ENCODE data around the gene GPC5.

DNA sequence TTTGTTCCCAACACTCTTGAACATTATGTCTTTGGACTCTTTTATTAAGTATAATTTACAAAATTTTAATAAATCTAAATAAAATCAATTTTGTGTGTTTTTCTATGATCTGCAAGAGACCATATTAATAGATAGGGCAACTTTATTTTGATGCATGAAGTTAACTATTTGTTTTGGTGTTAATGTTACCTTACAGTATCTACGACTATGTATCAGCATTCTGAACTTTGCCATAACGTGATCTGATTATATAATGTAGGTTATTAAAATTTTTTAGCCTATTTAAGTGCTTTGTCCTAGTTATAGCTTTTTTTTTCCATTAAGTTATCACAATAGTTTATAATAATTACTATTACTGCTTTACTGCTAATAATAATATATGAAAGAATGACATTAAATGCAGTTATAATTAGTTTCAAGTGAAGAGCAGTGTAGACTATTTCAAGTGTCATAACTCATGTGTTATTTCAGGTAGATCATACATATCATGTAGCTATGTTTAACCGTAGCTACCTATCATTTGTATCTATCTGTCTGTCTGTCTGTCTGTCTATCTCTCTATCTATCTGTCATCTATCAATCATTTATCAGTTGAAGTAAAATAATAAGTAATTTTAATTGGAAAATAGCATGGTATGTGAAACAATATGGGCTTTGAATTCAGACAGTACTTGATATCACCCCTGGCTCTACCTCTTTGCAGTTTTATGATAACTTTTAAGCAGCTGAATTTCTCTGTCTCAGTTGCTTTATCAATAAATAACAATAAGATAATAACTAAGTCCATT, 229.7 kb downstream of the GPC5 start:
- TF ChIP-seq POLR2A (IDR thresholded peaks at IDR 0.05; ENCODE audit: insufficient read depth in 1 of 2, low read depth in 2 of 2, low read length in 2 of 2): no peak
- TF ChIP-seq NFE2 (CRISPR knock-in tag; IDR thresholded peaks at IDR 0.05): no peak
- no peak for TF ChIP-seq ZNF331 (CRISPR knock-in tag; IDR thresholded peaks at IDR 0.05)
- no peak for TF ChIP-seq RFX5 (IDR thresholded peaks at IDR 0.05; ENCODE audit: low read depth, low read length)
- TF ChIP-seq, protein P1, sequence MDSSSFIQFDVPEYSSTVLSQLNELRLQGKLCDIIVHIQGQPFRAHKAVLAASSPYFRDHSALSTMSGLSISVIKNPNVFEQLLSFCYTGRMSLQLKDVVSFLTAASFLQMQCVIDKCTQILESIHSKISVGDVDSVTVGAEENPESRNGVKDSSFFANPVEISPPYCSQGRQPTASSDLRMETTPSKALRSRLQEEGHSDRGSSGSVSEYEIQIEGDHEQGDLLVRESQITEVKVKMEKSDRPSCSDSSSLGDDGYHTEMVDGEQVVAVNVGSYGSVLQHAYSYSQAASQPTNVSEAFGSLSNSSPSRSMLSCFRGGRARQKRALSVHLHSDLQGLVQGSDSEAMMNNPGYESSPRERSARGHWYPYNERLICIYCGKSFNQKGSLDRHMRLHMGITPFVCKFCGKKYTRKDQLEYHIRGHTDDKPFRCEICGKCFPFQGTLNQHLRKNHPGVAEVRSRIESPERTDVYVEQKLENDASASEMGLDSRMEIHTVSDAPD (CRISPR knock-in tag; IDR thresholded peaks at IDR 0.05): no peak

Measured in HepG2 (cell line).